K562 (cell line): ENCODE data around the gene STIM1. TPM values are rescaled to one million over a fixed set of nuclear protein-coding genes. Genes with fewer than 3 reads are reported as not detected.

ENCODE experiments used
- BDP1 ChIP-seq: IDR thresholded peaks from 3 replicates; pipeline ENCODE4 v1.6.1; 2011; ENCODE audit not compliant: insufficient read length, insufficient read depth
- MEF2D ChIP-seq: conservative IDR thresholded peaks from 2 replicates; pipeline ENCODE4 v1.6.1; 2016; ENCODE audit warnings: low read depth, missing genetic modification characterization, missing compliant biosample characterization
- NR4A1 ChIP-seq, 2 experiments: fragments of 250-450 bp in 1 of 2; fragments of 450-650 bp in 1 of 2; sonication (Bioruptor Pico) in 1 of 2; IDR thresholded peaks; 2 replicates each; pipeline versions ENCODE4 v1.4.0 to v1.6.1; 2016 to 2020; ENCODE audit warnings: mild to moderate bottlenecking in 2 of 2, missing compliant biosample characterization in 1 of 2, missing genetic modification characterization in 1 of 2, moderate library complexity in 1 of 2
- RBM25 ChIP-seq: fragments of 200-400 bp; formaldehyde crosslinking; IDR thresholded peaks from 2 replicates; pipeline ENCODE4 v1.6.1; 2018; ENCODE audit warnings: low read length, low read depth, moderate library complexity; ENCODE audit not compliant: severe bottlenecking
- SMAD4 ChIP-seq: fragments of 250-450 bp; sonication (Bioruptor Pico); conservative IDR thresholded peaks from 2 replicates; pipeline ENCODE4 v1.8.0; 2021; ENCODE audit warnings: inconsistent platforms, mild to moderate bottlenecking, moderate library complexity
- polyA plus RNA-seq, 8 experiments: library from polyadenylated mRNA; depleted of rRNA in 4 of 8; stranded (reverse) in 5 of 8; unstranded in 3 of 8; fragments of >200 nt; fragmentation: Nextera tagmentation in 2 of 8; fragmentation: Illumina TruSeq in 1 of 8; extraction: Ambion mirVana in 2 of 8; extraction: Trizol in 1 of 8; gene quantifications; 2 replicates each; pipeline versions ENCODE4 v1.2.1 to v1.2.3, GENCODE V29; 2011 to 2014; ENCODE audit warnings: inconsistent platforms in 1 of 8, missing spikeins in 1 of 8
- total RNA-seq, 7 experiments: library from RNA; depleted of rRNA in 6 of 7; stranded (reverse); fragments of >200 nt in 6 of 7; fragmentation: Illumina TruSeq in 2 of 7; extraction: Trizol in 2 of 7; gene quantifications; 2 replicates each; pipeline versions ENCODE4 v1.2.1 to v1.2.3, GENCODE V29; 2011 to 2021; ENCODE audit warnings: low replicate concordance in 1 of 7
- TF ChIP-seq, protein P1 (sequence below): fragments of 450-650 bp; IDR thresholded peaks from 2 replicates; pipeline ENCODE4 v1.6.1; 2016; ENCODE audit warnings: mild to moderate bottlenecking, moderate library complexity
- TF ChIP-seq, protein P2 (sequence below): fragments of 200-800 bp; sonication (Bioruptor generic); IDR thresholded peaks from 2 replicates; pipeline ENCODE4 v1.6.1; 2016; ENCODE audit warnings: missing genetic modification characterization, missing compliant biosample characterization

STIM1 gene
- total and polyA plus RNA-seq, 9 of the 15 experiments (the other 6 are each of a cell fraction or from before 2014, with no cell fraction given): 7.7 to 50.5 (median 22.5) TPM

GRCh38 chr11:3853899-3854659 is 1.4 kb upstream of the STIM1 start (continued):
- no peak for TF ChIP-seq RBM25
- TF ChIP-seq, protein P1, sequence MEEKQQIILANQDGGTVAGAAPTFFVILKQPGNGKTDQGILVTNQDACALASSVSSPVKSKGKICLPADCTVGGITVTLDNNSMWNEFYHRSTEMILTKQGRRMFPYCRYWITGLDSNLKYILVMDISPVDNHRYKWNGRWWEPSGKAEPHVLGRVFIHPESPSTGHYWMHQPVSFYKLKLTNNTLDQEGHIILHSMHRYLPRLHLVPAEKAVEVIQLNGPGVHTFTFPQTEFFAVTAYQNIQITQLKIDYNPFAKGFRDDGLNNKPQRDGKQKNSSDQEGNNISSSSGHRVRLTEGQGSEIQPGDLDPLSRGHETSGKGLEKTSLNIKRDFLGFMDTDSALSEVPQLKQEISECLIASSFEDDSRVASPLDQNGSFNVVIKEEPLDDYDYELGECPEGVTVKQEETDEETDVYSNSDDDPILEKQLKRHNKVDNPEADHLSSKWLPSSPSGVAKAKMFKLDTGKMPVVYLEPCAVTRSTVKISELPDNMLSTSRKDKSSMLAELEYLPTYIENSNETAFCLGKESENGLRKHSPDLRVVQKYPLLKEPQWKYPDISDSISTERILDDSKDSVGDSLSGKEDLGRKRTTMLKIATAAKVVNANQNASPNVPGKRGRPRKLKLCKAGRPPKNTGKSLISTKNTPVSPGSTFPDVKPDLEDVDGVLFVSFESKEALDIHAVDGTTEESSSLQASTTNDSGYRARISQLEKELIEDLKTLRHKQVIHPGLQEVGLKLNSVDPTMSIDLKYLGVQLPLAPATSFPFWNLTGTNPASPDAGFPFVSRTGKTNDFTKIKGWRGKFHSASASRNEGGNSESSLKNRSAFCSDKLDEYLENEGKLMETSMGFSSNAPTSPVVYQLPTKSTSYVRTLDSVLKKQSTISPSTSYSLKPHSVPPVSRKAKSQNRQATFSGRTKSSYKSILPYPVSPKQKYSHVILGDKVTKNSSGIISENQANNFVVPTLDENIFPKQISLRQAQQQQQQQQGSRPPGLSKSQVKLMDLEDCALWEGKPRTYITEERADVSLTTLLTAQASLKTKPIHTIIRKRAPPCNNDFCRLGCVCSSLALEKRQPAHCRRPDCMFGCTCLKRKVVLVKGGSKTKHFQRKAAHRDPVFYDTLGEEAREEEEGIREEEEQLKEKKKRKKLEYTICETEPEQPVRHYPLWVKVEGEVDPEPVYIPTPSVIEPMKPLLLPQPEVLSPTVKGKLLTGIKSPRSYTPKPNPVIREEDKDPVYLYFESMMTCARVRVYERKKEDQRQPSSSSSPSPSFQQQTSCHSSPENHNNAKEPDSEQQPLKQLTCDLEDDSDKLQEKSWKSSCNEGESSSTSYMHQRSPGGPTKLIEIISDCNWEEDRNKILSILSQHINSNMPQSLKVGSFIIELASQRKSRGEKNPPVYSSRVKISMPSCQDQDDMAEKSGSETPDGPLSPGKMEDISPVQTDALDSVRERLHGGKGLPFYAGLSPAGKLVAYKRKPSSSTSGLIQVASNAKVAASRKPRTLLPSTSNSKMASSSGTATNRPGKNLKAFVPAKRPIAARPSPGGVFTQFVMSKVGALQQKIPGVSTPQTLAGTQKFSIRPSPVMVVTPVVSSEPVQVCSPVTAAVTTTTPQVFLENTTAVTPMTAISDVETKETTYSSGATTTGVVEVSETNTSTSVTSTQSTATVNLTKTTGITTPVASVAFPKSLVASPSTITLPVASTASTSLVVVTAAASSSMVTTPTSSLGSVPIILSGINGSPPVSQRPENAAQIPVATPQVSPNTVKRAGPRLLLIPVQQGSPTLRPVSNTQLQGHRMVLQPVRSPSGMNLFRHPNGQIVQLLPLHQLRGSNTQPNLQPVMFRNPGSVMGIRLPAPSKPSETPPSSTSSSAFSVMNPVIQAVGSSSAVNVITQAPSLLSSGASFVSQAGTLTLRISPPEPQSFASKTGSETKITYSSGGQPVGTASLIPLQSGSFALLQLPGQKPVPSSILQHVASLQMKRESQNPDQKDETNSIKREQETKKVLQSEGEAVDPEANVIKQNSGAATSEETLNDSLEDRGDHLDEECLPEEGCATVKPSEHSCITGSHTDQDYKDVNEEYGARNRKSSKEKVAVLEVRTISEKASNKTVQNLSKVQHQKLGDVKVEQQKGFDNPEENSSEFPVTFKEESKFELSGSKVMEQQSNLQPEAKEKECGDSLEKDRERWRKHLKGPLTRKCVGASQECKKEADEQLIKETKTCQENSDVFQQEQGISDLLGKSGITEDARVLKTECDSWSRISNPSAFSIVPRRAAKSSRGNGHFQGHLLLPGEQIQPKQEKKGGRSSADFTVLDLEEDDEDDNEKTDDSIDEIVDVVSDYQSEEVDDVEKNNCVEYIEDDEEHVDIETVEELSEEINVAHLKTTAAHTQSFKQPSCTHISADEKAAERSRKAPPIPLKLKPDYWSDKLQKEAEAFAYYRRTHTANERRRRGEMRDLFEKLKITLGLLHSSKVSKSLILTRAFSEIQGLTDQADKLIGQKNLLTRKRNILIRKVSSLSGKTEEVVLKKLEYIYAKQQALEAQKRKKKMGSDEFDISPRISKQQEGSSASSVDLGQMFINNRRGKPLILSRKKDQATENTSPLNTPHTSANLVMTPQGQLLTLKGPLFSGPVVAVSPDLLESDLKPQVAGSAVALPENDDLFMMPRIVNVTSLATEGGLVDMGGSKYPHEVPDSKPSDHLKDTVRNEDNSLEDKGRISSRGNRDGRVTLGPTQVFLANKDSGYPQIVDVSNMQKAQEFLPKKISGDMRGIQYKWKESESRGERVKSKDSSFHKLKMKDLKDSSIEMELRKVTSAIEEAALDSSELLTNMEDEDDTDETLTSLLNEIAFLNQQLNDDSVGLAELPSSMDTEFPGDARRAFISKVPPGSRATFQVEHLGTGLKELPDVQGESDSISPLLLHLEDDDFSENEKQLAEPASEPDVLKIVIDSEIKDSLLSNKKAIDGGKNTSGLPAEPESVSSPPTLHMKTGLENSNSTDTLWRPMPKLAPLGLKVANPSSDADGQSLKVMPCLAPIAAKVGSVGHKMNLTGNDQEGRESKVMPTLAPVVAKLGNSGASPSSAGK: peak; percentile 67; the same call in 1 of the 2 replicates
- TF ChIP-seq MEF2D (tag): 0 out of 2 replicates have a peak, but pooled peaks have one; percentile 20
- TF ChIP-seq, protein P2, sequence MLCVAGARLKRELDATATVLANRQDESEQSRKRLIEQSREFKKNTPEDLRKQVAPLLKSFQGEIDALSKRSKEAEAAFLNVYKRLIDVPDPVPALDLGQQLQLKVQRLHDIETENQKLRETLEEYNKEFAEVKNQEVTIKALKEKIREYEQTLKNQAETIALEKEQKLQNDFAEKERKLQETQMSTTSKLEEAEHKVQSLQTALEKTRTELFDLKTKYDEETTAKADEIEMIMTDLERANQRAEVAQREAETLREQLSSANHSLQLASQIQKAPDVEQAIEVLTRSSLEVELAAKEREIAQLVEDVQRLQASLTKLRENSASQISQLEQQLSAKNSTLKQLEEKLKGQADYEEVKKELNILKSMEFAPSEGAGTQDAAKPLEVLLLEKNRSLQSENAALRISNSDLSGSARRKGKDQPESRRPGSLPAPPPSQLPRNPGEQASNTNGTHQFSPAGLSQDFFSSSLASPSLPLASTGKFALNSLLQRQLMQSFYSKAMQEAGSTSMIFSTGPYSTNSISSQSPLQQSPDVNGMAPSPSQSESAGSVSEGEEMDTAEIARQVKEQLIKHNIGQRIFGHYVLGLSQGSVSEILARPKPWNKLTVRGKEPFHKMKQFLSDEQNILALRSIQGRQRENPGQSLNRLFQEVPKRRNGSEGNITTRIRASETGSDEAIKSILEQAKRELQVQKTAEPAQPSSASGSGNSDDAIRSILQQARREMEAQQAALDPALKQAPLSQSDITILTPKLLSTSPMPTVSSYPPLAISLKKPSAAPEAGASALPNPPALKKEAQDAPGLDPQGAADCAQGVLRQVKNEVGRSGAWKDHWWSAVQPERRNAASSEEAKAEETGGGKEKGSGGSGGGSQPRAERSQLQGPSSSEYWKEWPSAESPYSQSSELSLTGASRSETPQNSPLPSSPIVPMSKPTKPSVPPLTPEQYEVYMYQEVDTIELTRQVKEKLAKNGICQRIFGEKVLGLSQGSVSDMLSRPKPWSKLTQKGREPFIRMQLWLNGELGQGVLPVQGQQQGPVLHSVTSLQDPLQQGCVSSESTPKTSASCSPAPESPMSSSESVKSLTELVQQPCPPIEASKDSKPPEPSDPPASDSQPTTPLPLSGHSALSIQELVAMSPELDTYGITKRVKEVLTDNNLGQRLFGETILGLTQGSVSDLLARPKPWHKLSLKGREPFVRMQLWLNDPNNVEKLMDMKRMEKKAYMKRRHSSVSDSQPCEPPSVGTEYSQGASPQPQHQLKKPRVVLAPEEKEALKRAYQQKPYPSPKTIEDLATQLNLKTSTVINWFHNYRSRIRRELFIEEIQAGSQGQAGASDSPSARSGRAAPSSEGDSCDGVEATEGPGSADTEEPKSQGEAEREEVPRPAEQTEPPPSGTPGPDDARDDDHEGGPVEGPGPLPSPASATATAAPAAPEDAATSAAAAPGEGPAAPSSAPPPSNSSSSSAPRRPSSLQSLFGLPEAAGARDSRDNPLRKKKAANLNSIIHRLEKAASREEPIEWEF (CRISPR knock-in tag): peak; percentile 45; the same call in 1 of the 2 replicates
- TF ChIP-seq SMAD4 (CRISPR knock-in tag): no peak; the same call in 1 of the 2 replicates
- no peak for TF ChIP-seq BDP1
- no peak; the same call in 1 of the 2 replicates for TF ChIP-seq NR4A1 (CRISPR knock-in tag; IDR thresholded peaks at IDR 0.05)
- 0 out of 2 replicates have a peak, but pooled peaks have one; percentile 8 for TF ChIP-seq NR4A1 (tag; IDR thresholded peaks at IDR 0.05)
